NCI-H146 treated with DMSO at 0.1 percent for 48 hours (cell line): Measurements from ENCODE around the gene CACNA1I.
"Not testable (repeated sequence)": the region's sequence is repeated elsewhere in the genome, so short reads cannot be mapped to it uniquely, and the experiment has no call there.

Experiments used
- DNase-seq: peaks from one replicate; lab custom pipeline; 2025; ENCODE audit not compliant: unreplicated experiment; lab: John Stamatoyannopoulos, UW

The CACNA1I gene

GRCh38 chr22:39570665-39571064 is at the start of gene CACNA1I:
Gene CACNA1I (plus strand): TSS chr22:39570753. CDS start chr22:39570753, 0 bp downstream.
- DNase-seq, result no peak

GRCh38 chr22:39521106-39521885 is 49.3 kb upstream of the CACNA1I start:
- not testable (repeated sequence) for DNase-seq

GRCh38 chr22:39522091-39522490 is 48.5 kb upstream of the CACNA1I start:
- DNase-seq, result not testable (repeated sequence)

- DNase-seq, result no peak
Observed at GRCh38 chr22:39522567-39523300, 47.8 kb upstream of the CACNA1I start.

- no peak for DNase-seq
Observed at GRCh38 chr22:39524089-39524752, 46.3 kb upstream of the CACNA1I start.

- no peak for DNase-seq
Observed at GRCh38 chr22:39524753-39525657, 45.5 kb upstream of the CACNA1I start.

- DNase-seq, result no peak
Observed at GRCh38 chr22:39525658-39525975, 44.9 kb upstream of the CACNA1I start.

GRCh38 chr22:39526736-39527171 is 43.8 kb upstream of the CACNA1I start:
- no peak for DNase-seq

- DNase-seq, result peak; percentile 16
Observed at GRCh38 chr22:39527481-39527961, 43.0 kb upstream of the CACNA1I start.

GRCh38 chr22:39528080-39528661 is 42.4 kb upstream of the CACNA1I start:
- peak; percentile 46 for DNase-seq

GRCh38 chr22:39528681-39529486 is 41.7 kb upstream of the CACNA1I start:
- DNase-seq, result peak; percentile 82

GRCh38 chr22:39529487-39529851 is 41.1 kb upstream of the CACNA1I start:
- no peak for DNase-seq

- no peak for DNase-seq
Observed at GRCh38 chr22:39530116-39530515, 40.4 kb upstream of the CACNA1I start.

GRCh38 chr22:39530692-39531331 is 39.7 kb upstream of the CACNA1I start:
- no peak for DNase-seq

GRCh38 chr22:39532215-39533073 is 38.1 kb upstream of the CACNA1I start, which contains the start of gene RPS19BP1:
Gene RPS19BP1 (minus strand): TSS chr22:39532748. CDS start chr22:39532738, 10 bp downstream.
- DNase-seq, result peak; percentile 98

- DNase-seq, result no peak
Observed at GRCh38 chr22:39534092-39534506, 36.5 kb upstream of the CACNA1I start.

- no peak for DNase-seq
Observed at GRCh38 chr22:39534591-39535356, 35.8 kb upstream of the CACNA1I start.
